Renal pelvis (tissue), 4 donors: Measurements from ENCODE around the gene FLNB. TPM values are rescaled to one million over a fixed set of nuclear protein-coding genes. Genes with fewer than 3 reads are reported as not detected.
A peak's percentile ranks its signal among the peaks of the same experiment; 100 is the strongest.

Experiments used
- DNase-seq: peaks from one replicate; pipeline ENCODE4 v3.0.0-alpha.2; 2013
- polyA plus RNA-seq, 3 donors: library from polyadenylated mRNA; unstranded; fragments of 120-200 nt; gene quantifications; one replicate each; pipeline ENCODE4 v1.2.1, GENCODE V29; 2013; ENCODE audit not compliant: insufficient read length in 3 of 3

Gene FLNB
- polyA plus RNA-seq, 3 donors: 174 to 181 (median 181) TPM

GRCh38 chr3:58161435-58162398, 153.5 kb downstream of the FLNB start:
- no peak for DNase-seq

- DNase-seq: peak; percentile 82
These were observed 155.0 kb downstream of the FLNB start for GRCh38 chr3:58163234-58163633.

- no peak for DNase-seq
These were observed 156.1 kb downstream of the FLNB start for GRCh38 chr3:58164199-58164879.

GRCh38 chr3:58164906-58165821, 156.9 kb downstream of the FLNB start:
- peak; percentile 80 for DNase-seq

GRCh38 chr3:58167431-58168351, 159.5 kb downstream of the FLNB start:
- no peak for DNase-seq

GRCh38 chr3:58168498-58168897, 160.3 kb downstream of the FLNB start:
- no peak for DNase-seq

GRCh38 chr3:58169371-58169770, 161.1 kb downstream of the FLNB start:
- no peak for DNase-seq

- no peak for DNase-seq
These were observed 162.2 kb downstream of the FLNB start for GRCh38 chr3:58170376-58170775.

GRCh38 chr3:58171126-58171525, 162.9 kb downstream of the FLNB start:
- DNase-seq: no peak

- DNase-seq: no peak
These were observed 164.9 kb downstream of the FLNB start for GRCh38 chr3:58173029-58173668.

- no peak for DNase-seq
These were observed 165.6 kb downstream of the FLNB start for GRCh38 chr3:58173669-58174398.

GRCh38 chr3:58175187-58175436, 166.9 kb downstream of the FLNB start:
- DNase-seq: no peak

GRCh38 chr3:58175437-58176184, 167.4 kb downstream of the FLNB start:
- no peak for DNase-seq

- DNase-seq: no peak
These were observed 167.9 kb downstream of the FLNB start for GRCh38 chr3:58176185-58176530.

- DNase-seq: no peak
These were observed 168.7 kb downstream of the FLNB start for GRCh38 chr3:58176827-58177489.

GRCh38 chr3:58177747-58178527, 169.7 kb downstream of the FLNB start:
- DNase-seq: peak; percentile 84

GRCh38 chr3:58178528-58179234, 170.5 kb downstream of the FLNB start:
- no peak for DNase-seq
